OCI-LY1 (cell line): ENCODE results near the gene PRKCE.

Experiments used
- H2AFZ ChIP-seq: fragments of 200-600 bp; sonication (generic), shearing (Covaris generic); 2 replicates; pipeline ENCODE4 v1.6.0; 2014; ENCODE audit warnings: antibody characterized with exemption, mild to moderate bottlenecking, low read length
- H3F3A ChIP-seq: fragments of 200-600 bp; sonication (generic), shearing (Covaris generic); 2 replicates; pipeline ENCODE4 v1.6.0; 2014; ENCODE audit warnings: mild to moderate bottlenecking, antibody characterized with exemption, low read length, moderate library complexity; ENCODE audit not compliant: insufficient read depth
- H3K27ac ChIP-seq: fragments of 200-600 bp; sonication (generic); 2 replicates; pipeline ENCODE4 v1.5.1; 2014; ENCODE audit warnings: low read length, mixed run types, mild to moderate bottlenecking, low read depth; ENCODE audit not compliant: poor library complexity, severe bottlenecking
- H3K27me3 ChIP-seq: fragments of 200-600 bp; sonication (generic); 2 replicates; pipeline ENCODE4 v1.6.0; 2014; ENCODE audit warnings: antibody characterized with exemption, mild to moderate bottlenecking, low read length, moderate library complexity; ENCODE audit not compliant: insufficient read depth
- H3K36me3 ChIP-seq: fragments of 200-600 bp; sonication (generic); 2 replicates; pipeline ENCODE4 v1.6.1; 2014; ENCODE audit warnings: mild to moderate bottlenecking, antibody characterized with exemption, low read length, moderate library complexity, mixed read lengths; ENCODE audit not compliant: insufficient read depth
- H3K4me1 ChIP-seq: fragments of 200-600 bp; sonication (generic); 2 replicates; pipeline ENCODE4 v1.5.1; 2014; ENCODE audit warnings: mild to moderate bottlenecking, low read length, moderate library complexity; ENCODE audit not compliant: insufficient read depth, severe bottlenecking
- H3K4me2 ChIP-seq: fragments of 200-600 bp; sonication (generic), shearing (Covaris generic); 2 replicates; pipeline ENCODE4 v1.6.1; 2014; ENCODE audit warnings: low read length
- H3K4me3 ChIP-seq: fragments of 200-600 bp; sonication (generic); 2 replicates; pipeline ENCODE4 v1.5.1; 2014; ENCODE audit warnings: low read length, low read depth, mild to moderate bottlenecking, mixed read lengths; ENCODE audit not compliant: poor library complexity, severe bottlenecking
- H3K79me2 ChIP-seq: fragments of 200-600 bp; shearing (Covaris generic); 2 replicates; pipeline ENCODE4 v1.6.1; 2016; ENCODE audit warnings: mixed run types, low read length, mixed read lengths; ENCODE audit not compliant: insufficient read depth
- H3K9ac ChIP-seq: fragments of 200-600 bp; sonication (generic), shearing (Covaris generic); 2 replicates; pipeline ENCODE4 v1.6.1; 2014; ENCODE audit warnings: mild to moderate bottlenecking, low read length, mixed read lengths
- H3K9me2 ChIP-seq: fragments of 200-600 bp; sonication (generic), shearing (Covaris generic); 2 replicates; pipeline ENCODE4 v1.6.1; 2014; ENCODE audit warnings: low read depth, mild to moderate bottlenecking, low read length, mixed read lengths
- H3K9me3 ChIP-seq: fragments of 200-600 bp; shearing (Covaris generic); 2 replicates; pipeline ENCODE4 v1.6.1; 2014; ENCODE audit warnings: low read length, mixed read lengths
- H4K20me1 ChIP-seq: fragments of 200-600 bp; sonication (generic), shearing (Covaris generic); 2 replicates; pipeline ENCODE4 v1.6.0; 2016; ENCODE audit warnings: mild to moderate bottlenecking, low read length; ENCODE audit not compliant: insufficient read depth
- CTCF ChIP-seq: fragments of 200-600 bp; sonication (generic), shearing (Covaris generic); IDR thresholded peaks from 2 replicates; pipeline ENCODE4 v1.5.1; 2017; ENCODE audit warnings: mild to moderate bottlenecking, antibody characterized with exemption, low read length, moderate library complexity, mixed read lengths
- EZH2 ChIP-seq: fragments of 200-600 bp; sonication (generic), shearing (Covaris generic); IDR thresholded peaks from 2 replicates; pipeline ENCODE4 v1.8.0; 2017; ENCODE audit warnings: borderline replicate concordance, mixed run types, mild to moderate bottlenecking, antibody characterized with exemption, low read length, moderate library complexity, mixed read lengths

PRKCE gene

GRCh38 chr2:45720210-45720609 is 68.7 kb downstream of the PRKCE start:
- Histone ChIP-seq H4K20me1 (no peaks in the 10 kb centered on the region), H3K79me2 (no peaks in the 10 kb centered on the region), H3K4me1 (peaks cover 32% of the 10 kb centered on the region)

GRCh38 chr2:45721150-45721549 is 69.7 kb downstream of the PRKCE start:
- Histone ChIP-seq H4K20me1 (no peaks in the 10 kb centered on the region), H3K9ac (no peak overlapping the region), H3K4me2 (no peak overlapping the region), H3K9me2 (no peaks in the 10 kb centered on the region), H3K36me3 (no peaks in the 10 kb centered on the region), H3K27me3 (no peaks in the 10 kb centered on the region), H3K79me2 (no peaks in the 10 kb centered on the region), H3K27ac (peak overlapping the region; percentile 88), H2AFZ (no peak overlapping the region), H3K4me3 (no peak overlapping the region), H3F3A (no peaks in the 10 kb centered on the region), H3K4me1 (peaks cover 39% of the 10 kb centered on the region), H3K9me3 (no peaks in the 10 kb centered on the region)
- no peak for TF ChIP-seq EZH2
- TF ChIP-seq CTCF, result no peak

More at GRCh38 chr2:45720210-45720609, 68.7 kb downstream of the PRKCE start:
- no peak overlapping the region for H2AFZ ChIP-seq
- no peaks in the 10 kb centered on the region for H3F3A ChIP-seq
- H3K4me2 ChIP-seq, result no peak overlapping the region
- no peaks in the 10 kb centered on the region for H3K9me3 ChIP-seq
- no peaks in the 10 kb centered on the region for H3K9me2 ChIP-seq
- H3K27ac ChIP-seq, result peak overlapping the region; percentile 35
- H3K4me3 ChIP-seq, result no peak overlapping the region
- H3K27me3 ChIP-seq, result no peaks in the 10 kb centered on the region
- TF ChIP-seq EZH2 (no peak), CTCF (no peak)
- H3K36me3 ChIP-seq, result no peaks in the 10 kb centered on the region
- H3K9ac ChIP-seq, result no peak overlapping the region

GRCh38 chr2:45722477-45722876 is 71.0 kb downstream of the PRKCE start:
- H3K9ac ChIP-seq, result peak overlapping the region; percentile 45
- no peaks in the 10 kb centered on the region for H3K9me3 ChIP-seq
- H2AFZ ChIP-seq, result no peak overlapping the region
- H3K27me3 ChIP-seq, result no peaks in the 10 kb centered on the region
- H3K9me2 ChIP-seq, result no peaks in the 10 kb centered on the region
- H3K4me2 ChIP-seq, result peak overlapping the region; percentile 38
- no peak overlapping the region for H3K4me3 ChIP-seq
- H3F3A ChIP-seq, result no peaks in the 10 kb centered on the region
- no peaks in the 10 kb centered on the region for H3K79me2 ChIP-seq
- H4K20me1 ChIP-seq, result no peaks in the 10 kb centered on the region
- TF ChIP-seq EZH2 (no peak), CTCF (no peak)
- H3K36me3 ChIP-seq, result no peaks in the 10 kb centered on the region
- peak overlapping the region; percentile 88 for H3K27ac ChIP-seq
- peaks cover 52% of the 10 kb centered on the region for H3K4me1 ChIP-seq
